H1 (cell line): ENCODE results near the gene CYBRD1. TPM values are rescaled to one million over a fixed set of nuclear protein-coding genes. Genes with fewer than 3 reads are reported as not detected.

Experiments used
- CTCF ChIA-PET: fragments of 300-600 bp; sonication (Branson Sonifier 250); formaldehyde crosslinking; loops from one replicate; lab custom pipeline; 2021; ENCODE audit not compliant: partially characterized antibody; lab: Charles Lee
- POLR2A ChIA-PET: fragments of 300-600 bp; sonication (Branson Sonifier 250); formaldehyde crosslinking; loops from one replicate; lab custom pipeline; 2021; ENCODE audit warnings: inconsistent platforms; ENCODE audit not compliant: partially characterized antibody; lab: Charles Lee
- DNase-seq, 2 experiments: peaks; one replicate each; pipeline versions ENCODE4 v3.0.0 to v3.0.0-alpha.2; 2010 to 2022; ENCODE audit warnings: low spot score in 2 of 2, low read depth in 1 of 2, mixed read lengths in 1 of 2
- FAIRE-seq: peaks from 2 replicates; lab custom pipeline; 2011; peaks lifted over from hg19 to GRCh38; lab: Jason Lieb, UNC
- H2AFZ ChIP-seq: 2 replicates; pipeline ENCODE4 v1.8.1; 2012; ENCODE audit warnings: low read length, inconsistent platforms
- H2AK5ac ChIP-seq: 2 replicates; pipeline ENCODE4 v1.6.1; 2013; ENCODE audit warnings: low read depth, low read length
- H2BK120ac ChIP-seq: replicated peaks from 2 replicates; pipeline ENCODE3; 2013; ENCODE audit warnings: low read depth, low read length, inconsistent platforms
- H2BK12ac ChIP-seq: 2 replicates; pipeline ENCODE4 v1.6.1; 2013; ENCODE audit warnings: low read depth, low read length
- H2BK15ac ChIP-seq: 2 replicates; pipeline ENCODE4 v1.6.1; 2013; ENCODE audit warnings: low read length
- H2BK20ac ChIP-seq: 2 replicates; pipeline ENCODE4 v1.6.1; 2013; ENCODE audit warnings: low read length
- H2BK5ac ChIP-seq: 2 replicates; pipeline ENCODE4 v1.6.1; 2013; ENCODE audit warnings: low read depth, low read length
- H3K14ac ChIP-seq: 2 replicates; pipeline ENCODE4 v1.6.1; 2013; ENCODE audit warnings: inconsistent platforms; ENCODE audit not compliant: insufficient read length
- H3K18ac ChIP-seq: 2 replicates; pipeline ENCODE4 v1.6.1; 2013; ENCODE audit warnings: low read length; ENCODE audit errors: extremely low read depth
- H3K23ac ChIP-seq: 2 replicates; pipeline ENCODE4 v1.6.1; 2013; ENCODE audit warnings: inconsistent platforms; ENCODE audit not compliant: insufficient read length
- H3K23me2 ChIP-seq: 2 replicates; pipeline ENCODE4 v1.6.1; 2013; ENCODE audit warnings: low read depth, low read length
- H3K27ac ChIP-seq: 2 replicates; pipeline ENCODE4 v1.6.1; 2011; ENCODE audit warnings: low read depth, low read length, inconsistent platforms
- H3K27me3 ChIP-seq, 4 experiments: replicated peaks in 1 of 4; 1 replicate in 1 of 4; 2 replicates in 3 of 4; pipeline versions ENCODE4 v1.6.1 to v1.8.1; 2011 to 2013; ENCODE audit warnings: low read length in 3 of 4, mild to moderate bottlenecking in 3 of 4, inconsistent platforms in 2 of 4, mixed read lengths in 2 of 4, moderate library complexity in 1 of 4; ENCODE audit not compliant: control insufficient read depth in 3 of 4, insufficient read depth in 3 of 4; ENCODE audit errors: extremely low read depth in 1 of 4
- H3K36me3 ChIP-seq, 4 experiments: 2 replicates each; pipeline versions ENCODE4 v1.6.1 to v1.8.1; 2011 to 2013; ENCODE audit warnings: mild to moderate bottlenecking in 4 of 4, low read length in 3 of 4, moderate library complexity in 2 of 4, control low read depth in 1 of 4, inconsistent platforms in 1 of 4; ENCODE audit not compliant: insufficient read depth in 4 of 4, control insufficient read depth in 2 of 4
- H3K4ac ChIP-seq: replicated peaks from 2 replicates; pipeline ENCODE3; 2013; ENCODE audit warnings: low read length, low read depth, mixed read lengths, inconsistent platforms; ENCODE audit not compliant: insufficient read length
- H3K4me1 ChIP-seq, 4 experiments: replicated peaks in 1 of 4; 1 replicate in 1 of 4; 2 replicates in 3 of 4; pipeline versions ENCODE4 v1.6.1 to v1.8.1; 2011 to 2013; ENCODE audit warnings: low read length in 3 of 4, inconsistent platforms in 2 of 4, mixed read lengths in 1 of 4; ENCODE audit not compliant: insufficient read depth in 4 of 4, control insufficient read depth in 3 of 4
- H3K4me2 ChIP-seq, 2 experiments: 2 replicates each; pipeline versions ENCODE4 v1.6.1 to v1.8.1; 2011 to 2013; ENCODE audit warnings: low read depth in 2 of 2, low read length in 2 of 2, control low read depth in 1 of 2, inconsistent platforms in 1 of 2, mild to moderate bottlenecking in 1 of 2; ENCODE audit not compliant: insufficient read depth in 1 of 2
- H3K4me3 ChIP-seq, 4 experiments: fragments of 200-600, 300-600 bp in 1 of 4; sonication (generic), shearing (Covaris generic), sonication (Bioruptor Twin) in 1 of 4; 2 replicates each; pipeline versions ENCODE4 v1.5.1 to v1.8.1; 2011 to 2016; ENCODE audit warnings: low read length in 4 of 4, low read depth in 3 of 4, control low read depth in 2 of 4, inconsistent platforms in 2 of 4, mild to moderate bottlenecking in 2 of 4, mixed read lengths in 1 of 4, moderate library complexity in 1 of 4; ENCODE audit not compliant: insufficient read depth in 2 of 4; ENCODE audit errors: extremely low read depth in 1 of 4
- H3K56ac ChIP-seq: replicated peaks from 2 replicates; pipeline ENCODE3; 2013; ENCODE audit warnings: low read depth, mild to moderate bottlenecking, mixed read lengths, low read length, inconsistent platforms; ENCODE audit not compliant: insufficient read length
- H3K79me1 ChIP-seq: 2 replicates; pipeline ENCODE4 v1.6.1; 2013; ENCODE audit warnings: low read depth, low read length, control low read depth
- H3K79me2 ChIP-seq, 2 experiments: 2 replicates each; pipeline versions ENCODE4 v1.6.1 to v1.8.1; 2012 to 2013; ENCODE audit warnings: low read length in 2 of 2, mild to moderate bottlenecking in 2 of 2, inconsistent platforms in 1 of 2; ENCODE audit not compliant: insufficient read depth in 2 of 2, control insufficient read depth in 1 of 2
- H3K9ac ChIP-seq, 4 experiments: replicated peaks in 1 of 4; 1 replicate in 1 of 4; 2 replicates in 3 of 4; pipeline versions ENCODE4 v1.6.1 to v1.8.1; 2011 to 2013; ENCODE audit warnings: low read depth in 3 of 4, low read length in 3 of 4, control low read depth in 2 of 4, mild to moderate bottlenecking in 2 of 4, moderate library complexity in 2 of 4, inconsistent platforms in 1 of 4; ENCODE audit errors: extremely low read depth in 1 of 4
- H3K9me3 ChIP-seq, 2 experiments: 2 replicates each; pipeline versions ENCODE4 v1.6.1 to v1.8.1; 2012 to 2013; ENCODE audit warnings: mild to moderate bottlenecking in 2 of 2, moderate library complexity in 2 of 2, control low read depth in 1 of 2, inconsistent platforms in 1 of 2, low read depth in 1 of 2, low read length in 1 of 2, mixed read lengths in 1 of 2; ENCODE audit not compliant: insufficient read depth in 2 of 2
- H4K20me1 ChIP-seq, 2 experiments: replicated peaks in 1 of 2; 2 replicates each; pipeline versions ENCODE3 to v1.8.1; 2011 to 2013; ENCODE audit warnings: inconsistent platforms in 2 of 2, low read length in 2 of 2, mild to moderate bottlenecking in 1 of 2; ENCODE audit not compliant: insufficient read depth in 2 of 2, control insufficient read depth in 1 of 2
- H4K5ac ChIP-seq: 2 replicates; pipeline ENCODE4 v1.6.1; 2013; ENCODE audit warnings: low read length, low read depth, mixed read lengths, inconsistent platforms; ENCODE audit not compliant: insufficient read length
- H4K8ac ChIP-seq: 2 replicates; pipeline ENCODE4 v1.8.0; 2013; ENCODE audit warnings: mild to moderate bottlenecking, moderate library complexity, low read length, inconsistent platforms; ENCODE audit not compliant: insufficient read depth; ENCODE audit errors: extremely low read depth
- H4K91ac ChIP-seq: replicated peaks from 2 replicates; pipeline ENCODE3; 2013; ENCODE audit warnings: low read length, mixed read lengths, inconsistent platforms; ENCODE audit not compliant: insufficient read length
- CEBPB ChIP-seq: IDR thresholded peaks from 2 replicates; pipeline ENCODE4 v1.6.1; 2012; ENCODE audit warnings: low read depth, low read length
- KDM1A ChIP-seq: fragments of 200-600, 300-600 bp; sonication (generic); IDR thresholded peaks from 2 replicates; pipeline ENCODE4 v1.7.1; 2016; ENCODE audit warnings: mild to moderate bottlenecking, low read length, borderline replicate concordance
- POLR2A ChIP-seq, 2 experiments: IDR thresholded peaks; 1 replicate in 1 of 2; 2 replicates in 1 of 2; pipeline ENCODE4 v1.6.1; 2011; ENCODE audit warnings: low read depth in 2 of 2, low read length in 2 of 2, mild to moderate bottlenecking in 2 of 2; ENCODE audit errors: control extremely low read depth in 1 of 2
- WGBS, 2 experiments: shearing (Covaris generic) in 1 of 2; methylation state at CpG; one replicate each; pipeline versions ENCODE4 v1.1.6 to v1.1.7; 2013 to 2015; ENCODE audit warnings: low lambda C conversion rate in 2 of 2, mixed read lengths in 2 of 2, inconsistent platforms in 1 of 2, low coverage in 1 of 2, missing lambda C conversion rate in 1 of 2; ENCODE audit not compliant: insufficient replicate concordance in 2 of 2, insufficient coverage in 1 of 2, insufficient read length in 1 of 2; ENCODE audit errors: extremely low coverage in 1 of 2, missing lambda C conversion rate in 1 of 2; 5-methylcytosine and 5-hydroxymethylcytosine counted together
- polyA plus RNA-seq, 7 experiments: library from polyadenylated mRNA; depleted of rRNA in 3 of 7; stranded (reverse) in 5 of 7; unstranded in 2 of 7; fragments of >200 nt in 5 of 7; fragments of 200-250 nt in 2 of 7; gene quantifications; 1 replicate in 5 of 7; 2 replicates in 1 of 7; 4 replicates in 1 of 7; pipeline versions ENCODE4 v1.2.1 to v1.2.3, GENCODE V29; 2011 to 2013; ENCODE audit warnings: missing spikeins in 2 of 7, mixed read lengths in 2 of 7
- total RNA-seq: library from RNA; stranded (reverse); fragmentation: NEBNext Ultra II Directional; extraction: Animal tissue kit (Norgen Biotek cat#: 25700); gene quantifications from 2 replicates; pipeline ENCODE4 v1.2.1, GENCODE V29; 2021

CYBRD1 gene
- total and polyA plus RNA-seq, 2 of the 8 experiments (the other 6 are each of a cell fraction or from before 2014, with no cell fraction given), result 10.7 to 12.6 TPM

DNA sequence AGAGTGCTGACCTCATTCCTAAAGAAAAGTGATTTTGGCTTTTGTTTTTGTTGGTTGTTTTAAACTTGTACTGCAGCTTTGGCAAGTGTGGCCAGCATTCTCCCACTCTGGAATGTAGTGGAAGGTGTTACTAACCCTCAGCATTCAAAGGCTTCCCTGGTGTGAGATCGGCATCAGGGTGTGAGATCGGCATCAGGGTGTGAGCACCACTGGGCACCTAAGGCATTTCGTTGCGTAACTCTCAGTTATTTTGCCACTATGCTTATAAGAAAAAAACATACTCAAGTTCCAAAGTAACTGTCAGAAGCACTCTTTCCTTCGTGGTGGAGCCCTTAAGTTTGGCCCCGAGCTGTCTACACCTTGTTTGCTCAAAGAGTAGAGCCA lies 1.7 kb downstream of the CYBRD1 start:
- no peaks in the 10 kb centered on the region for H3K27me3 ChIP-seq
- H3K36me3 ChIP-seq, result no peaks in the 10 kb centered on the region
- no peak overlapping the region for H2BK15ac ChIP-seq
- no peak overlapping the region for H4K8ac ChIP-seq
- FAIRE-seq, result no peak
- H3K23ac ChIP-seq, result no peak overlapping the region
- peak overlapping the region; percentile 89 to 99 for H3K4me2 ChIP-seq
- H2AFZ ChIP-seq, result no peak overlapping the region
- H3K9ac ChIP-seq, result peak overlapping the region in 2 of 4 experiments; percentile 82; a peak in 4 of 7 replicates
- 0 out of 3 replicates have a peak, but pooled peaks of 1 of the 2 experiments have one; percentile 0 for TF ChIP-seq POLR2A (IDR thresholded peaks at IDR 0.05; ENCODE audit: control extremely low read depth in 1 of 2, low read depth in 2 of 2, low read length in 2 of 2)
- TF ChIP-seq KDM1A, result no peak
- peak; percentile 93 for TF ChIP-seq CEBPB
- H3K14ac ChIP-seq, result no peak overlapping the region
- no peak overlapping the region for H3K56ac ChIP-seq
- ChIA-PET CTCF (interaction anchor here (0.7 to 1.8 kb wide), 4 partner anchors 8 to 82 kb away, joined by 4 to 6 read pairs (median 4); no protein-coding TSS in a partner anchor), POLR2A (interaction anchor here (0.7 to 4.5 kb wide), 13 partner anchors 10 to 555 kb away, joined by 3 to 32 read pairs (median 4); no protein-coding TSS in a partner anchor)
- DNase-seq, result no peak
- 41% methylated on average over 6 of the region's 6 CpGs; no CpG with 5 or more reads in 1 of the 2 experiments for WGBS, 2 experiments
- 0 out of 2 replicates have a peak overlapping the region, but pooled peaks have one; percentile 88 for H2BK5ac ChIP-seq
- H4K91ac ChIP-seq, result no peak overlapping the region
- H2AK5ac ChIP-seq, result peak overlapping the region; percentile 5; the same call in 1 of the 2 replicates
- peaks cover 16% of the 10 kb centered on the region for H3K23me2 ChIP-seq
- no peak overlapping the region for H2BK120ac ChIP-seq
- H3K79me1 ChIP-seq, result no peaks in the 10 kb centered on the region
- H2BK20ac ChIP-seq, result no peak overlapping the region
- H4K5ac ChIP-seq, result no peak overlapping the region
- H2BK12ac ChIP-seq, result no peak overlapping the region
- no peaks in the 10 kb centered on the region for H3K9me3 ChIP-seq
- H3K27ac ChIP-seq, result 0 out of 2 replicates have a peak overlapping the region, but pooled peaks have one; percentile 9
- peaks cover 0 to 38% of the 10 kb centered on the region in 2 experiments; a peak in 3 of 4 replicates for H3K79me2 ChIP-seq
- H3K4me3 ChIP-seq, result peak overlapping the region; percentile 73 to 96 (median 84)
- H4K20me1 ChIP-seq, result peaks cover 0 to 2% of the 10 kb centered on the region in 2 experiments
- H3K4ac ChIP-seq, result no peak overlapping the region
- H3K18ac ChIP-seq, result peak overlapping the region; percentile 55; the same call in 1 of the 2 replicates
- peaks cover 7 to 21% (median 12%) of the 10 kb centered on the region in 4 experiments; a peak in 5 of 7 replicates for H3K4me1 ChIP-seq
